ENCODE data around the gene SRBD1.

DNA sequence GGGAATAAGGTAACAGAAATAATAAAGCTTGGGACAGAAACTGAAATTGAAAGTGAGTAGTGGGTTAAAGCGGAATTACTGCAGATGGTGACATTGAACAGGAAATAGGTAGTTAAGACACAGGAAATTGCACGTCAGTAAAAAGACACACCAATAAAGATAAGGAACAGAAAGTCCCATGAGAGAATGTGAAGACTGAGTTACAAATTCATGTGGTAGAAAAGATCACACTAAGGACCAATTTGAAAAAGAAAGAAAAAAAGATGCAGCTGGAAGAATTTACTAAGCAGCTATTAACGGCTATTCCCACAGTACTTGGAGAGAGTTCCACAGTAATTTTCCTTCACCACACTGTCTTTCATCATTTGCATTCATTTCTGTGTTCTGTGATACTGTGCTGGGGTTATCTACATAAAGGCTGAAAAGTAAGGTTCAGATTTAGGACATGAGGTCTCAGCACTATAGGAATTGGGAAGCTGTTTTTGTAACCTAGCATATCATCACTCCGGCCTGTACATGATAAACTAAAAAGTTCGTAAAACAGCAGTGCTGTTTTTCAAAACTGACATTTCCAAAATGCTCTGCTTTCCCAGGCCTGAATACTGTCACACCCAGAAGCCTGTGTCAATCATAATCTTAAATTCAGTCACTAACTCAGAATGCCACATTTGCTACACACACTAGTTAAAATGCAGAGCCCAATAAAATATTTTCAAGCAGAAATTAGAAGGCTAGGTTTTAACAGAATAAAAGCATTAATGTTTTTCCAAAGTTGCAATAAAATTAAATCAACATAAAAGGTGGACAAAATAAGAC, 42.9 kb downstream of the SRBD1 start:
- TF ChIP-seq EZH2 (IDR thresholded peaks at IDR 0.05; ENCODE audit: insufficient read depth, poor library complexity, severe bottlenecking), result no peak
- TF ChIP-seq EZH2phosphoT487 (IDR thresholded peaks at IDR 0.05; ENCODE audit: insufficient read depth, low read depth), result no peak
